C1 segment of cervical spinal cord (tissue), 14 donors: ENCODE measurements around the gene TTLL11.

ENCODE experiments used
- DNase-seq, 14 donors: peaks; one replicate each; lab custom pipeline; 2025; lab: John Stamatoyannopoulos, UW

TTLL11 gene

DNA sequence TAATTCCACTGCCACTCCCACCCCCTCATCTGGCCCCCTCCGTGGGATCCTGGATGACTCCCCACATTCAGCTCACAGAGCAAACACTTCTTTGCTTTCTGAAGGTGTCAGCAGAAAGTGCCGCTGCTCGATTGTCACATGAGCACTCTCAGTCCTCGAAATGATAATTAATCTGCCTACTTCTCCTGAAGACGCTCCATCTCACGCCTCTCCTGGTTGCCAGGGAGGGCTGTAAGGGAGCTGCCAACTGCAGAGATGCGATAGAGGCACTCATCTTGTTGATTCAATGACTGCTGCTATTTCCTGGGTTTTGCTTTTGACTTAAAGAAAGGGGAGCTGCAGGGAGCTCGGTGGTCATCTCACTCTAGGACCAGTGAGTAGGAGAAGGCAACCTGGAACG is 235.2 kb downstream of the TTLL11 start:
- DNase-seq, result no peak

GRCh38 chr9:121855476-121855875 is 237.6 kb downstream of the TTLL11 start:
- no peak for DNase-seq

DNA sequence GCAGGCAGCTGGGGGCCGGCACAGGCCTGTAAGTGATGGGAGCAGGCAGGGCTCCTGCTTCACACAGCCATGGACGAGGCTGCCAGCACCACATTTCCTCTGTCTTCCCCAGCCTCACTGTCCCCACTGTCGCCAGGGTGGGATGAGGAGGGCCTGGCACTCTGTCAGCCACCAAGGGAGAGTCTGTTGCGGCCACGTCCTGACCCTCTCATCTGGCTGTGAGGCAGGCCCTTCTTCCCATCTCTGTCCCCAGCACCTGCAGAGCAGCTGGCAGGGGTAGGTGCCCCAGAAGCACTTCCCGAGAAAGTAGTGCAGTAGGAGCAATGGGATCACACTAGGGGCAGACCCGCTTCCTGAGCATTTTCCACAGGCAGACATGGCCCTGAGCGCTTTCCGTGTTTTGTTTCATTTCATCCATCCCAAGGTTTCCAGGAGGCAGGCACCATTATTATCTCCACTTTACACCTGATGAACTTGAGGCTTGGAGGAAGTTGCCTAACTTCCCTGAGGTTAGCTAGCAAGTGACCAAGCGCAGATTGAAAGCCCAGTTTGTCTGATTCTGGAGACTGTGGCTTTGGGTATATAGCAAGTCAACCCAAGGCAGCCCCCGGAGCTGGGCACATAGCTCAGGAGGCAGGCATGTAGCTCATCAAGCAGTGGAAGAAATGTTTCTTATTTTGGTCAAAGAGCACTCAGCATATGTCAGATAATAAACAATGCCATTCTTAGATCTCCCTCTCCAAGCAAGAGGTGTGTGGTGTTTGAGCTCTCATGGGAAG is 239.3 kb downstream of the TTLL11 start:
- no peak for DNase-seq

DNA sequence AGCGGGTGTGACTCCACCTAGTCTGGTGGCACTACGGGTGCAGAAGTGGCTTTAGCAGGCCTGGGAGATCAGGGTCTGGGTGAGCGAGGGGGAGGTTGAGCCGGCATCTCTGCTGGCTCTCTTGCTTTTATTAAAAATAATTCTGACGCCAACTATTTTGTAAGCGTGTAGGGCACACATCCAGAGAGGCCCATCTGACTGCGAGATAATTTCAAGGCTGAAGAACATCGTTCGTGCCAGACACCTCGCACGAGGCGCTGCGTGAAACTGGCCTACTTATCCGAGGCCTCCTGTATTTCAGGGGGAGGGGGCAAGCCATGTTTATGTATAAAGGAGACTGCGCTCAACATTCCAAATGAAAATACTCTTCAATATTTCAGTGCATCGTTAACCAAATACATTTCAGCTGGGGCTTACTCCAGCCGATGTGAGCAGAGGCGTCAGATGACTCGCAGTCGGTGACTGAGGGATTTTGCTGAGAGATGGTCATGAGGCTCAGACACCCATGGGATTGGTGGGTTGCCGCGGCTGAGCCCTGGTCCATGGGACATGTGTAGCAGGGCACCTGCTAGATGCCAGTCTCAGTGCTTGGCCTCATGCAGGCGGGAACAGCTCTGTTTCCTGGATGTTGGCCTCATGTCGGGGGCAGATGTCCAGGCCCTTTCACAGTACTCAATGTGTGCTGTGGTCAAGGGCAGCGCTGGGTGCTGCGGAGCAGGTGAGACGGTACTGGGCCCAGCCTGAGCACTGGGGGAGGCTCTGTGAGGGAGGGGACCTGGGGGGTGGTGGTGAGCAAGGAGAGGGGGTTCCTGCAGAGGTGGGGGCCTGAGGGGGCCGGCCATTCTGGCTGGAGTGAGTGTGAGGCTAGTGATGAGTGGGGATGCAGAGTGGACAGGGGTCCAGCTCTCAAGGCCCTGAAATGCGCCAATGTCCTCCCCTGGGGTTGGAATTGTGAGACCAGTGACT is 240.2 kb downstream of the TTLL11 start:
- peak in 1 of 14 donors; percentile 83 for DNase-seq

GRCh38 chr9:121852241-121852640 is 240.9 kb downstream of the TTLL11 start:
- no peak for DNase-seq

DNA sequence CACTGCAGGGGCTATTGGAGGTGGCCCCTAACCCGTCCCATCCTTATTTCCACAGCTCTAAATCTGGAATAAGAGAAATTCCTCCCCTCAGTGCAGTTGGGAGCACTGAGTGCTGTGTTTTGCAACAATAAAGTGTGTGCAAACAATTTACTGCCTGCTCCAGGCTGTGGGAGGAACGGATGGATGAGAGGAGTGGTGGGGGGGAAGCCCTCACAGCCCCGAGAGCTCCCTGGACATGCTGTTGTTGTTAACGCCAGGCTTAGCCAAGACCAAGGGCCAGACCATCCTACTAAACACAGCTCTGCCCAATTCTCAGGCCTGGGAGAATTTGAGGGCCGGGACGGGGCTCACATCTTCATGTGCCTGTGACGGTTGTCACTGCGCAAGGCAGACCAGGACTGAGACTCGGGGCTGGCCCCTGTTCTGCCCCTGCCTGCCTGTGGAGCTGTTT is 241.4 kb downstream of the TTLL11 start:
- DNase-seq, result no peak

- no peak for DNase-seq
These were observed 242.7 kb downstream of the TTLL11 start for GRCh38 chr9:121850366-121850765.

GRCh38 chr9:121849554-121849953 is 243.6 kb downstream of the TTLL11 start:
- DNase-seq, result no peak

DNA sequence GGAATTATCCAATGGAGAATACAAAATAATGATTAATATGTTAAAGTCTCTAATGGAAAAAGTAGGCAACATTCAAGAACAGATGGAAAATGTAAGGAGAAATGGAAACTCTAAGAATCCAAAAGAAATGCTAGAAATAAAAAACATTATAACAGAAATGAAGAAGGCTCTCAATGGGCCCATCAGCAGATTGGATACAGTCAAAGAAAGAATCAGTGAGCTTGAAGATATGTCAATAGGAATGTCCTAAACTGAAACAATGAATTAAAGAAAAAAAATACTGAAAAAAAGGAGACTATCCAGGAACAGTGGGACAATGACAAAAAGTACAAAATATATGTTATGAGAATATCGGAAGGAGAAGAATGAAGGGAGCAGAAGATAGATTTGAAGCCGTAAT is 248.5 kb downstream of the TTLL11 start:
- no peak for DNase-seq

DNA sequence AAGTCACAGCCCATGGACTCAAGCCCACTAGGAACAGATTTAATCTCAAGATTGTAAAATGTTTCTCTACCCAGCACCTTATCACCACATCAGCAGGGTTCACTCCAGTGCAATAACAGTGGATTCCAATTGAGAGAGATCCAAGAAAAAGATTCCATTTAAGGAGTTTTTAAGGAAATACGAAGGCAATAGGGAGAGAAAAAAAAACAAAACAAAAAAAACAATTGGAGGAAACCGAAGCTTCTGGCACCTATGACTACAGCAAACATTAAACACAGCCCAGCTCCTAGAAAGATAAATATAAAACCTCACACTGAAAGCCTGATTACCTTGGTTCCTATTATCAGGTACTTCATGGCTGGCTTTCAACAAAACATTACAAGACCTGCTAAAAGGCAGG is 249.0 kb downstream of the TTLL11 start:
- DNase-seq, result no peak

DNA sequence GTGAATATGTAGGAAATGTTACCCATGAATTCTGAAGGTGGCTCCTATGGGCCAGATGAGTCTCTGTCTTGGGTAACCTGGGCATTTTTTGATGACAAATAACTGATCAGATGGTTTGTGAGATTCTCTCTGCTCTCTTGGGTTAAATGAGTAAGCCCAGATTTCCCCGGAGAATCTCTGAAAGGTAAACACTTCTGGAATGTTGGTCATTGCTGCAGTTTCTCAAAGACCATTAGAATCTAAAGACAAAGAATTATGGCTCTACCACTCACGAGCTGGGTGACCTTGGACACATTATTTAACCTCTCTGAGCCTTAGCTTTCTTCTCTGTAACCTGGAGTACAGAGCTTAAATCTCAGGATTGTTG is 250.5 kb downstream of the TTLL11 start:
- no peak for DNase-seq

GRCh38 chr9:121841771-121842611 is 251.1 kb downstream of the TTLL11 start:
- DNase-seq, result no peak

DNA sequence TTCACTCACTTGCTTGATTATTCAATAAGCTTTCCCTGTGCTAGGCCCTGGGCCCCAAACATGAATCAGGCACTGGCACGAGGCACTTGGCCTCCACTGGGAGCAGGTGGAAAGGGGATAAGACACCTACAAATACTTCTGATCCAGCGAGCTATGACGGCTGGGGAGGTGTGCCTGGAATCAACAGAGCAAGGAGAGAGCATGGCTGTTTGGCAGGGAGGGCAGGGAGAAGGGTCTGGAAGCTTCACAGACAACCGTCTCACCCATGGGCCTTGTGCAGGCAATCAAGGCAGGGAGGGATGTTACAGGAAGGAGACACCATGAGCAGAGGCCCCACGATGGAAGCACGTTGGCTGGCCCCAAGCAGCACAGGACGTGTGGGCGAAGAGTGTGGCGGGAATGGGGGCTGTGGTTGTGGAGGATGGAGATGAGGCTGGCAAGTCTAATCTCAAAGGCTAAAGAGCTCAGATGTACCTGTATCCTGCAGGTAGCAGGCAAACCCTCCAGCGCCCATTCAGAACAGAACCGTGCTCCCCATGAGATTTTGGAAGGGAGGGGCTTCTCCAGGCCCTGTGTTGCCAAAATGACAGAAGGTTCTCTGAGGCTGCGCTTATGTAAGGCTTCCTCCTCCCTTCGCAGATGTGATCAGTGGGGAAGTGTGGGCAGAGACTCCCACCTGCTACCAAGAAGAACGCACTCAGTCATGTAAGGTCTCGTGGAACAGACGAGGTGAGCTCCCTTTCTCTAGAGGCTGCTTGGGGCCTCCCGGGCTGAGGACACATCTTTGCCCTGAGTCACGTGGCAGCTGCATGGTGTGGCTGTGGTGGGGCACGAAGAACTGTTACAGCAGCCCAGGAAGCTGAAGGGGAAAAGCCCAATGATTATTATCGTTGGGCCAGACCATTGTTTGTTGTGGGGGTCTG is 252.0 kb downstream of the TTLL11 start:
- no peak for DNase-seq

DNA sequence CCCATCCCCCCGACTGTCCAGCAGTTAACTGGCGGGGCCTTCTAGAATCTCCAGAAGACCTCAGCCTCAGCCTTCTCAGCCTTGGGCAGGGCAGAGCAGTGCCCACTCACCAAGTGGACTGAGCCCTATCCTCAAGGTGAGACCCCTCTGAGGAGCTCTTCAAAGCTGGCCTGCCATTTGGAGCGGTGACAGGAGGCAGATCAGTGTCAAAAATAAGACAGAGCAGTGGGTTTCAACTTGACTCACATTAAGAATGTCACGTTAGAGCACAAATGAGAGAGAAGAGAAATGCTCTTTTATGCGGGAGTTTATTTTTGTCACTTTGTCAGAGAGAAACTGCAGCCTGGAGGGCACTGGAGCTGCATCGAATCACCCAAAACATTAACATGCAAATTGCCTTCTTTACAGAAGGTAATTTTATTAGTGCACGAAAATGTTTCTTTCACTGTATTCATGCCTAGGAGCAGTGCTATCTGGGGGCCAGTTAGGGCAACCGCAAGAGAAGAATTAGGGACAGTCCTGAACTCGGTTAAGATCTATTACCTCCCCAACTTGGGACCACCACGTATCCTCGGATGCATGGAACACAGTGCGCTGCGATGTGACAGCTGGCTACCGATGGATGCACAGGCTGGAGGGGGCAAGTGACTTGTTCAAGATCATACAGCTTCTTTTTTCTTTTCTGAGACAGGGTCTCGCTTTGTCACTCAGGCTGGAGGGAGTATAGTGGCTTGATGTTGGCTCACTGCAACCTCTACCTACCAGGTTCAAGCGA is 253.2 kb downstream of the TTLL11 start:
- no peak for DNase-seq

DNA sequence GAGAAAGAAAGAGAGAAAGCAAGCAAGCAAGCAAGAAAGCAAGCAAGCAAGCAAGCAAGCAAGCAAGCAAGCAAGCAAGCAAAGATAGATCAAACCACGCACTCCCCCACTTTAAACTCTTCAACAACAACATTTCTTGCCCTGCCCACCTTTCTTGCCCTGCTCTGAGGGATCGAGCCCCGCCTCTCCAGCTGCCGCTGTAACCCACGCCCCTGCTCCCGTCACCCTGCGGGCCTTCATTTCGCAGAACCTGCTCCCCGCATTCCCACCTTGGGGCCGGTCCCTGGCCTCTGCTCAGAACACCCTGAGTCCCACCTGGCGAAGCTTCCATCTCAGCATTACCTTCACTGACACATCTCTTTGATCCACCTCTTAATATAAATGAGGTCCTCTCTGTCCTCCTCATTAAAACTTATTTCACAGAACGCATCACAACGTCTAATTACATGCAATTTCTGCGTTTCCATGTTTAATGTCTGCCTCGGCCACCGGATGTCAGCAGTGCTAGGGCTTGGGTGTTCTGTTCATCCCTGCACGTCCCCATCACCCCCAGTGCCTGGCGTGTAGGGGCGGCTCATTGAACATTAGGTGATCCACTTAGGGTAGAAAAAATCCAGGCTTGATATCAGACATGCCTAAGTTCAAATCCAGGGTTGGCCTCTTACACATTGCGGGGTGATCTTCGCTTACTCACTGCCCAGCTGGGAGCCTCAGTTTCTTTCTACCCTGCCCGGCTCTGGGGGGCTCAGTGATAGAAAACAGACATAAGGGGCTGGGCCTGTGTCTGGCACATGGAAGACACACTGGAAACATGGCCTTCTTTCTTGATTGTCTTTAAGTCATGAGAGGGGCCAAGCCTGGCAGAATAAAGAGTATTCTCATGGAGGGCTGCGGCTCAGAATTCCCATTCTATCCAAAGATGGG is 254.1 kb downstream of the TTLL11 start:
- no peak for DNase-seq

- peak in 1 of 14 donors; percentile 94 for DNase-seq
These were observed 255.8 kb downstream of the TTLL11 start for GRCh38 chr9:121837113-121837961.

GRCh38 chr9:121836366-121836885 is 256.7 kb downstream of the TTLL11 start:
- DNase-seq, result no peak
